Smooth muscle cell (in vitro differentiated cells): ENCODE measurements around the gene TAGLN. TPM values are rescaled to one million over a fixed set of nuclear protein-coding genes. Genes with fewer than 3 reads are reported as not detected.

ENCODE experiments used
- DNase-seq: peaks from one replicate; lab custom pipeline; 2025; ENCODE audit not compliant: unreplicated experiment; lab: John Stamatoyannopoulos, UW
- H2AFZ ChIP-seq: fragments of 200-600 bp; sonication (generic); 2 replicates; pipeline ENCODE4 v1.6.0; 2016; ENCODE audit warnings: antibody characterized with exemption, low read depth, mild to moderate bottlenecking
- H3F3A ChIP-seq: fragments of 200-600 bp; sonication (generic); 2 replicates; pipeline ENCODE4 v1.6.0; 2017; ENCODE audit warnings: antibody characterized with exemption, low read depth
- H3K27ac ChIP-seq: fragments of 200-600 bp; sonication (generic); 2 replicates; pipeline ENCODE4 v1.5.1; 2016; ENCODE audit warnings: low read depth, mild to moderate bottlenecking
- H3K27me3 ChIP-seq: fragments of 200-600 bp; sonication (generic); 2 replicates; pipeline ENCODE4 v1.6.1; 2016; ENCODE audit warnings: low read depth, mild to moderate bottlenecking
- H3K36me3 ChIP-seq: fragments of 200-600 bp; sonication (generic); 2 replicates; pipeline ENCODE4 v1.5.1; 2016; ENCODE audit warnings: low read depth
- H3K4me1 ChIP-seq: fragments of 200-600 bp; sonication (generic); 2 replicates; pipeline ENCODE4 v1.5.1; 2016; ENCODE audit warnings: low read depth
- H3K4me2 ChIP-seq: fragments of 200-600 bp; sonication (generic); 2 replicates; pipeline ENCODE4 v1.6.0; 2016; ENCODE audit warnings: mild to moderate bottlenecking
- H3K4me3 ChIP-seq: fragments of 200-600 bp; sonication (generic); 2 replicates; pipeline ENCODE4 v1.5.1; 2016; ENCODE audit warnings: mild to moderate bottlenecking
- H3K79me2 ChIP-seq: fragments of 200-600 bp; sonication (generic); 2 replicates; pipeline ENCODE4 v1.6.0; 2016; ENCODE audit warnings: low read depth, mild to moderate bottlenecking
- H3K9ac ChIP-seq: fragments of 200-600 bp; sonication (generic); 2 replicates; pipeline ENCODE4 v1.6.0; 2016; ENCODE audit warnings: low read depth
- H3K9me3 ChIP-seq: fragments of 200-600 bp; sonication (generic); replicated peaks from 2 replicates; pipeline ENCODE4 v1.5.1; 2016; ENCODE audit warnings: low read depth
- H4K20me1 ChIP-seq: fragments of 200-600 bp; sonication (generic); 2 replicates; pipeline ENCODE4 v1.6.0; 2016; ENCODE audit warnings: low read depth
- CTCF ChIP-seq: fragments of 200-600 bp; sonication (generic); IDR thresholded peaks from 2 replicates; pipeline ENCODE4 v1.5.1; 2017; ENCODE audit warnings: borderline replicate concordance, mild to moderate bottlenecking, antibody characterized with exemption; ENCODE audit not compliant: insufficient read depth, poor library complexity, severe bottlenecking
- WGBS: methylation state at CpG from one replicate; pipeline ENCODE4 v1.1.7; 2016; ENCODE audit warnings: low lambda C conversion rate; 5-methylcytosine and 5-hydroxymethylcytosine counted together
- polyA plus RNA-seq: library from polyadenylated mRNA; unstranded; fragments of >200 nt; fragmentation: Nextera tagmentation; extraction: Ambion mirVana; gene quantifications from 2 replicates; pipeline ENCODE4 v1.2.1, GENCODE V29; 2016
- total RNA-seq: library from RNA; depleted of rRNA; stranded (reverse); fragments of >200 nt; gene quantifications from 2 replicates; pipeline ENCODE4 v1.2.3, GENCODE V29; 2014

TAGLN gene
- total and polyA plus RNA-seq, 2 experiments from 2014 or later, result 1,972 to 2,250 TPM

- Histone ChIP-seq H3K4me2 (peak overlapping the region; percentile 99), H3K27me3 (no peaks in the 10 kb centered on the region), H2AFZ (peak overlapping the region; percentile 14), H3K9me3 (no peaks in the 10 kb centered on the region), H4K20me1 (no peaks in the 10 kb centered on the region), H3F3A (no peaks in the 10 kb centered on the region), H3K36me3 (no peaks in the 10 kb centered on the region), H3K27ac (peak overlapping the region; percentile 72), H3K9ac (peak overlapping the region; percentile 88), H3K4me1 (peaks cover 10% of the 10 kb centered on the region), H3K79me2 (peaks cover 51% of the 10 kb centered on the region), H3K4me3 (peak overlapping the region; percentile 92)
- no peak for TF ChIP-seq CTCF
- DNase-seq, result no peak
- WGBS, result 11% methylated on average over 13 of the region's 14 CpGs
These were observed 32.0 kb downstream of the TAGLN start for GRCh38 chr11:117230999-117231841.

- TF ChIP-seq CTCF, result no peak
- under 1% methylated on average over 13 of the region's 13 CpGs for WGBS
- Histone ChIP-seq H3K36me3 (no peaks in the 10 kb centered on the region), H3K79me2 (peaks cover 51% of the 10 kb centered on the region), H3K27me3 (no peaks in the 10 kb centered on the region), H3K4me1 (peaks cover 10% of the 10 kb centered on the region), H3K4me2 (peak within 1 kb of the TSS; percentile 99), H3F3A (no peaks in the 10 kb centered on the region), H2AFZ (peak within 1 kb of the TSS; percentile 96), H3K9ac (peak within 1 kb of the TSS; percentile 88), H4K20me1 (no peaks in the 10 kb centered on the region), H3K4me3 (peak within 1 kb of the TSS; percentile 92), H3K27ac (peak within 1 kb of the TSS; percentile 72), H3K9me3 (no peaks in the 10 kb centered on the region)
- no peak for DNase-seq
These were observed 32.6 kb downstream of the TAGLN start, which contains the start of gene PCSK7 for GRCh38 chr11:117231842-117232091. Gene PCSK7 (minus strand): TSS chr11:117232073. CDS start chr11:117229844, 2,229 bp downstream.

GRCh38 chr11:117232092-117232878 lies 33.1 kb downstream of the TAGLN start, which contains the start of gene RNF214:
Gene RNF214 (plus strand): TSS chr11:117232671. CDS start chr11:117234273, 1,602 bp downstream.
- Histone ChIP-seq H3F3A (no peaks in the 10 kb centered on the region), H3K9me3 (no peaks in the 10 kb centered on the region), H4K20me1 (no peaks in the 10 kb centered on the region), H3K79me2 (peaks cover 51% of the 10 kb centered on the region), H2AFZ (peak within 1 kb of the TSS; percentile 96), H3K4me2 (peak within 1 kb of the TSS; percentile 99), H3K4me3 (peak within 1 kb of the TSS; percentile 92), H3K27me3 (no peaks in the 10 kb centered on the region), H3K4me1 (peaks cover 10% of the 10 kb centered on the region), H3K27ac (peak within 1 kb of the TSS; percentile 72), H3K36me3 (no peaks in the 10 kb centered on the region), H3K9ac (peak within 1 kb of the TSS; percentile 88)
- peak; percentile 66 for DNase-seq
- peak; percentile 88 for TF ChIP-seq CTCF
- WGBS, result under 1% methylated on average over 57 of the region's 94 CpGs
